SK-N-MC (cell line): ENCODE results near the gene HCAR1.

Experiments used
- DNase-seq: peaks from one replicate; pipeline ENCODE4 v3.0.0-alpha.2; 2011; ENCODE audit warnings: low read depth, low spot score
- H3K27ac ChIP-seq: fragments of 200-600 bp; sonication (generic); 2 replicates; pipeline ENCODE4 v1.5.1; 2016; ENCODE audit warnings: mixed run types
- H3K36me3 ChIP-seq: fragments of 200-600 bp; sonication (generic); 2 replicates; pipeline ENCODE4 v1.6.1; 2017; ENCODE audit warnings: antibody characterized with exemption, low read length, mixed read lengths; ENCODE audit not compliant: insufficient read depth
- H3K4me3 ChIP-seq: fragments of 200-600 bp; sonication (generic); 2 replicates; pipeline ENCODE4 v1.5.1; 2016
- H3K9ac ChIP-seq: fragments of 200-600 bp; sonication (generic); 2 replicates; pipeline ENCODE4 v1.8.0; 2017; ENCODE audit warnings: mixed run types, mixed read lengths; ENCODE audit not compliant: insufficient read length
- H3K9me3 ChIP-seq: fragments of 200-600 bp; sonication (generic); 2 replicates; pipeline ENCODE4 v1.6.1; 2017; ENCODE audit warnings: low read depth, mild to moderate bottlenecking, antibody characterized with exemption, low read length, moderate library complexity, mixed read lengths
- EZH2 ChIP-seq: fragments of 200-600 bp; sonication (generic); IDR thresholded peaks from one replicate; pipeline ENCODE4 v1.6.1; 2017; ENCODE audit warnings: antibody characterized with exemption
- FOXP2 ChIP-seq: optimal IDR thresholded peaks from 2 replicates; pipeline ENCODE3; 2011; ENCODE audit warnings: mild to moderate bottlenecking, moderate library complexity; ENCODE audit not compliant: insufficient read depth; ENCODE audit errors: extremely low read length, control extremely low read depth
- POLR2AphosphoS5 ChIP-seq: IDR thresholded peaks from 2 replicates; pipeline ENCODE4 v1.6.1; 2012; ENCODE audit warnings: mild to moderate bottlenecking, low read depth, low read length, borderline replicate concordance

Gene HCAR1

DNA sequence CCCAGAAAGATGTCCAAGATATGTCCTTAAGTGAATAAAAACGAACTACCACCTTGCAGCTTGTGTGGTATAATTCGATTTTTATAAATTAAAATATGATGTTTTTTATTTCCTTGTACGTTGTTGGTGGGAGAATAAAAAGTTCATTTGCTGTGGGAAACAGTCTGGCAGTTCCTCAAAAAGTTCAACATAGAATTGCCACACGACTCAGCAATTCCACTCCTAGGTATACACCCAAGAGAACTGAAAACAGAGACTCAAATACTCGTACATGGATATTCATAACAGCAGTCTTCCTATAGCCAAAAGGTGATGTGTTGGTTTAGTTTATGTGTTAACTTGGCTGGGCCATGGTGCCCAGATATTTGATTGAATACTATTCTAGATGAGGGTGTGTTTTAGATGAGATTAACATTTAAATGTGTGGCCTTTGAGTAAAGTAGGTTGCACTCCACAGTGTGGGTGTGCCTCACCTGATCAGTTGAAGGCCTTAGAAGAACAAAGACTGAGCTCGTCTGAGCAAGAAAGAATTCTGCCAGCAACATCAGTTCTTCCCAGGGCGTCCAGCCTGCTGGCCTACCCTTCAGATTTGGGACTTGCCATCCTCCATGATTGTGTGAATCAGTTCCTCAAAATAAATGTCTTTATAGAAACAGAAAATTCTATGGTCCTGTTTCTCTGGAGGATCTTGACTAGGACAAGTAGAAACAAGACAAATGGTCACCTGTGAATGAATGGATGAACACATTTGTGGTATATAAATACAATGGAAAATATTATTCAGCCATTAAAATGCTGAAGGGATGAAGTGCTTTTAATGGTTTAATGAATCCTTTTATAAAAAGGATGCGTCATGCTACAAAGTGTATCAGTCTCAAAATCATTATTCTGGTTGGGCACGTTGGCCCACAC is 16.8 kb upstream of the HCAR1 start:
- no peak overlapping the region for H3K4me3 ChIP-seq
- H3K27ac ChIP-seq = no peak overlapping the region; the same call in 1 of the 2 replicates
- DNase-seq = no peak
- no peaks in the 10 kb centered on the region for H3K9me3 ChIP-seq
- H3K9ac ChIP-seq = no peak overlapping the region
- no peaks in the 10 kb centered on the region for H3K36me3 ChIP-seq
- no peak for TF ChIP-seq EZH2

DNA sequence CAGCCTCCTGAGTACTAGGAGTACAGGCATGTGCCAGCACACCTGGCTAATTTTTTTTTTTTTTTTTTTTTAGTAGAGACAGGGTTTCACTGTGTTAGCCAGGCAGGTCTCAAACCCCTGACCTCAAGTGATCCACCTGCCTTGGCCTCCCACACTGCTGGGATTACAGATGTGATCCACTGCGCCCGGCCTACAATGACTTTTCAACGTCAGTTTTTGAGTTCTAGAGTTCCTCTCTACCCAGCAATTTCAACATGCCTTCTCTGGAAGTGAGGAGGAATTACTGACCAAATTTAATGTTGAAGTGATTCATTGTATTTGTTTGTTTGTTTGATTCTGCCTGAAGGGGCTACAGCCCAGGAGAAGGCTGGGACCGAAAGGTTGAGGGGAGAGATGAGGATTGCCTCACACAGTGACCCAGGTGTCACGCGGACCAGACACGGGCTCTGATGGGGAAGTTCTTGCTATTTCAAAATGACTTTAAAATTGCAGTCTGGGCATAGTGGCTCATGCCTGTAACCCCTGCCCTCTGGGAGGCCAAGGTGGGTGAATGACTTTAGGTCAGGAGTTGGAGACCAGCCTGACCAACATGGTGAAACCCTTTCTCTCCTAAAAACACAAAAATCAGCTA is 13.4 kb upstream of the HCAR1 start:
- TF ChIP-seq EZH2 (no peak), FOXP2 (no peak), POLR2AphosphoS5 (no peak)
- Histone ChIP-seq H3K9me3 (no peaks in the 10 kb centered on the region), H3K4me3 (no peak overlapping the region), H3K9ac (no peak overlapping the region), H3K36me3 (no peaks in the 10 kb centered on the region), H3K27ac (no peak overlapping the region)
- no peak for DNase-seq

DNA sequence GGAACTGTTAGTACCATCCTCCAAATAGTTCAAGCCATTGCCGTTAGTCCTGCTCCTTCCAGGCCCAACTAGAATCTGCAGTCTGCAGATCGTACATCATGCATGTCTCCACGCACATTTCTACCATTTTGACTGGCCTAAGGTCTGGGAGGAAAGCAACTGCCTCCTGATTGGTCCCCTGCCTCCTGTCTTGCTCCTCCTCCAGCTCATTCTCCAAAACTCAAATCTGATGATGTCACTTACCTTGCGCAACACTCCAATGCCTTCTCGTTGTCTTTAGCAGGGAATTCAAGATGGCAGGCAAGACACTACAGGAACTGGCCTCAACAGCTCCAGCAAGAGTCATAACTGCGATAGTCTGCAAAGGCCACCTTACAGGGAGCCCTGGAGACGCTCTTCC is 9.7 kb upstream of the HCAR1 start:
- no peak for TF ChIP-seq POLR2AphosphoS5
- no peak for TF ChIP-seq FOXP2
- no peak for TF ChIP-seq EZH2
- Histone ChIP-seq H3K9me3 (no peaks in the 10 kb centered on the region), H3K9ac (no peak overlapping the region), H3K36me3 (no peaks in the 10 kb centered on the region), H3K27ac (no peak overlapping the region), H3K4me3 (no peak overlapping the region)
- no peak for DNase-seq

DNA sequence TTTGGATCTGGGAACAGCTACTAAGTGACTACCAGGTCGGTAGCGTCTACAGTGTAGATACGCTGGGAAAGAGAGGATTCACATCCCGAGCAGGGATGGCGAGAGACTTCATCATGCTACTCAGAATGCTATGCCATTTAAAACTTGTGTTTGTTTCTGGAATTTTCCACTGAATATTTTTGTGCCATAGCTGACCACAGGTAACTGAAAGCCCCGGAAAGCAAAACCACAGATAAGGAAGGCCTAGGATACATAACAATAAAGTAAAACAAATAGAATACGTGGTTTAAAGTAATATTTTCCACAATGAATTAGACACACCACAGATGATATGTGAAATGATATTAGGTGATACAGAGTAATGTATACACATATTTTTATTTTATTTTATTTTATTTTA is 7.9 kb upstream of the HCAR1 start:
- H3K27ac ChIP-seq = no peak overlapping the region
- no peaks in the 10 kb centered on the region for H3K9me3 ChIP-seq
- TF ChIP-seq EZH2 (no peak), FOXP2 (no peak), POLR2AphosphoS5 (no peak)
- no peak overlapping the region for H3K4me3 ChIP-seq
- H3K36me3 ChIP-seq = no peaks in the 10 kb centered on the region
- H3K9ac ChIP-seq = no peak overlapping the region
- DNase-seq = no peak

DNA sequence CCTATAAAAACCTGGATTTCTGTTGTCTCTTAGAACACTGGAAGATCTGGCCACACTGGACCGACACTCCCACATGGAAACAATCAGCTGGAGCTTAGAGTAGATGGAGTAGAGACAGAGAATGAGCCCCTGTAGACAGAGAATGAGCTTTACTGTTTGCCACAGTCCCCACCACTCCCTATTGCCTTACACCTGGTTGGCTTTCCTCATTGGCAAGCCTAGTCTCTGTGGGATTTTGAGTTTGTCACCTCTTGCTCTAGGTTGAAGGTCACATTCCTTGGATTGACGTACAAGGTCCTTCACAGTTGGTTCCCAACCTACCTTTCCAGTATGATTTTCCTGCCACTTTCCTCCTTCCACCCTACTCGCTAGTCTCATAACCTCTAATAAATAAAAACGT is 2.0 kb upstream of the HCAR1 start:
- no peak overlapping the region for H3K27ac ChIP-seq
- H3K9ac ChIP-seq = no peak overlapping the region
- no peak overlapping the region for H3K4me3 ChIP-seq
- H3K9me3 ChIP-seq = no peaks in the 10 kb centered on the region
- DNase-seq = no peak
- TF ChIP-seq EZH2 (no peak), POLR2AphosphoS5 (no peak), FOXP2 (no peak)
- H3K36me3 ChIP-seq = no peaks in the 10 kb centered on the region

DNA sequence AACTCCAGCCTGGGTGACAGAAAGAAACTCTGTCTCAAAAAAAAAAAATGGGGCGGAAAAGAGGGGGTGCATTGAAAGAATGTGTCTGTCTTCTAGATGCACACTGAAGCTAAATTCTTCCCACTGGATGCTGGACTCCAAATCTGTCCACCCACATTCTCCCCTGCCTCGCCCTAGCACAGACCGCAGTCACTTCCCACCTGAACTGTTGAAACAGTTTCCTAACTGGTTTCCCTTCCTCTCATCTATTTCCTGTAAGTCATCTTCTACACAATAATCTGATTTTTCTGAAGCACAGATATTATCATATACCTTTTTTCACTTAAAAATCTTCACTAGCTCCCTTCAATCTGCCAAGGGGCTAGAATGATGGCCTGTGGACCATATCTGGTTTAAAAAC is 1.5 kb upstream of the HCAR1 start:
- DNase-seq = no peak
- Histone ChIP-seq H3K36me3 (no peaks in the 10 kb centered on the region), H3K9ac (no peak overlapping the region), H3K27ac (no peak overlapping the region), H3K9me3 (no peaks in the 10 kb centered on the region), H3K4me3 (no peak overlapping the region)
- TF ChIP-seq POLR2AphosphoS5 (no peak), EZH2 (no peak), FOXP2 (no peak)

DNA sequence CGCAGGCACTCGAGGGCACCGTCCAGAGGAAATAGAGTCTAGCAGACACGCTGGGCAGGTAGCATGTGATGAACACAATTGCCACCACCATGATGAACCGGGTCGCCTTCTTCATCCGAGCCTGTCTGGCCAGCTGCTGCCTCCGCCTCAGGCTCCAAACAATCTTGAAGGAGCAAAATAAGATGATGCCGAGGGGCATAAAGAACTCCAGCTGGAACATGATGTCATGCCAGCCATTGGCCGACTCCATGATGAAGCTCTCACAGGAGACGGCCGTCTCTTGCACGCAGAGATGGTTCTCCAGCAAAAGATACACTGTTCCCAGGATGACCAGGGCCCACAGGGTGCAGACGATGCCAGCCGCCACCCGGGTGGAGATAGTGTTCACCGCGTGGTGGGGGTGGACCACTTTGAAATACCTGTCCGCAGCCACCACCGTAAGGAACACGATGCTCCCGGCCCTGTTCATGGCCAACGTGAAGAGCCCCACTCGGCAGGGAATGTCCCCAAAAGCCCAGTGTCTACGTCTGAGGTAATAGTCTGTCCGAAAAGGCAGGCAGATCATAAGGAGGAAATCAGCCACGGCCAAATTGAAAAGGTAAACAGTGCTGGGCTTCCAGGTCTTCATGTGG is 945 bp downstream of the HCAR1 start:
- no peak for DNase-seq
- no peak overlapping the region for H3K4me3 ChIP-seq
- H3K9ac ChIP-seq = no peak overlapping the region
- TF ChIP-seq FOXP2 (no peak), POLR2AphosphoS5 (no peak), EZH2 (no peak)
- H3K36me3 ChIP-seq = no peaks in the 10 kb centered on the region
- H3K9me3 ChIP-seq = no peaks in the 10 kb centered on the region
- no peak overlapping the region for H3K27ac ChIP-seq

DNA sequence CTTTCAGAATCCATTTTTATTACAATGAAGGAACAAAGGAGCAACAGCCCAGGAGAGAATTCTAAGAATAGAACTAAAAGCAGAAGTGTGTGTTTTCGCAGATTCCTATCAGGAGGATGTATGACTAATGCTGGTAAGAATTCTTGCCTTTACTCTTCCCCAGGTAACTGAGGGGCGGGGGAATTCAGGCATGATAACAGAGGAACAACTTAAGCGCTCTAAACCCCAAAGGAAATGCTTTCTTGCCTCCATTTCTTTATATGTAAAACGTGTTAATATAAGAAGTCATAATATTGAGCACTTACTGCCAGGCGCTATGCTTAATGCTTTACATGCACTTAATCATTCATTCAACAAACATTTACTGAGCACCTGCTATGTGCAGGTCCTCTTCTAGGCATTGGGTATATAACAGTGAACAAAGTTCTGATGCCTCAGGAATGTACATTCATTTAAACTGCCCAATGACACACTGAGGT is 4.5 kb downstream of the HCAR1 start:
- no peaks in the 10 kb centered on the region for H3K9me3 ChIP-seq
- H3K36me3 ChIP-seq = no peaks in the 10 kb centered on the region
- H3K9ac ChIP-seq = no peak overlapping the region
- no peak overlapping the region for H3K4me3 ChIP-seq
- TF ChIP-seq EZH2 (no peak), POLR2AphosphoS5 (no peak), FOXP2 (no peak)
- no peak overlapping the region for H3K27ac ChIP-seq
- no peak for DNase-seq
